BJ (cell line): Measurements from ENCODE around the gene OR1N1. TPM values are rescaled to one million over a fixed set of nuclear protein-coding genes. Genes with fewer than 3 reads are reported as not detected.

Experiments used
- CTCF ChIA-PET: fragments of 350-600 bp; formaldehyde crosslinking; extraction: SDS; loops from one replicate; lab custom pipeline; 2021; ENCODE audit warnings: antibody characterized with exemption, inconsistent platforms; lab: Yijun Ruan, JAX
- POLR2A ChIA-PET: fragments of 300-600 bp; sonication (Branson Sonifier 250); formaldehyde crosslinking; extraction: SDS; loops from one replicate; lab custom pipeline; 2021; ENCODE audit warnings: antibody characterized with exemption; lab: Charles Lee
- DNase-seq: peaks from one replicate; pipeline ENCODE4 v3.0.0-alpha.2; 2011; ENCODE audit warnings: low read depth
- H3K27me3 ChIP-seq: 2 replicates; pipeline ENCODE4 v1.6.0; 2011; ENCODE audit warnings: low read length; ENCODE audit not compliant: control insufficient read depth, insufficient read depth
- H3K36me3 ChIP-seq: 2 replicates; pipeline ENCODE4 v1.5.1; 2011; ENCODE audit warnings: low read length; ENCODE audit not compliant: control insufficient read depth, insufficient read depth
- H3K4me3 ChIP-seq: 2 replicates; pipeline ENCODE4 v1.5.1; 2011; ENCODE audit warnings: low read depth, mild to moderate bottlenecking, control low read depth, low read length
- CTCF ChIP-seq: IDR thresholded peaks from 2 replicates; pipeline ENCODE4 v1.5.1; 2011; ENCODE audit warnings: low read depth, mild to moderate bottlenecking, control low read depth, inconsistent platforms, low read length, moderate library complexity; ENCODE audit not compliant: insufficient read depth
- polyA plus RNA-seq: library from polyadenylated mRNA; depleted of rRNA; stranded (reverse); fragments of >200 nt; gene quantifications from 2 replicates; pipeline ENCODE4 v1.2.3, GENCODE V29; 2011

Gene OR1N1
- polyA plus RNA-seq, 1 experiment = not detected

- Histone ChIP-seq H3K4me3 (no peak overlapping the region), H3K36me3 (no peaks in the 10 kb centered on the region), H3K27me3 (no peaks in the 10 kb centered on the region)
- TF ChIP-seq CTCF = no peak
- POLR2A ChIA-PET = no interaction called here
- no peak for DNase-seq
- CTCF ChIA-PET = interaction anchor here (1.4 to 1.5 kb wide), 2 partner anchors 10 to 18 kb away, joined by 3 to 4 read pairs; no protein-coding TSS in a partner anchor
Measured at GRCh38 chr9:122526602-122527001, 491 bp downstream of the OR1N1 start.

GRCh38 chr9:122519376-122519775 is 7.7 kb downstream of the OR1N1 start:
- Histone ChIP-seq H3K4me3 (no peak overlapping the region), H3K36me3 (no peaks in the 10 kb centered on the region), H3K27me3 (no peaks in the 10 kb centered on the region; the same call in 1 of the 2 replicates)
- DNase-seq = no peak
- ChIA-PET POLR2A (no interaction called here), CTCF (interaction anchor here (0.7 kb wide), 1 partner anchor 162 kb away, joined by 3 read pairs; no protein-coding TSS in a partner anchor)
- no peak for TF ChIP-seq CTCF

DNA sequence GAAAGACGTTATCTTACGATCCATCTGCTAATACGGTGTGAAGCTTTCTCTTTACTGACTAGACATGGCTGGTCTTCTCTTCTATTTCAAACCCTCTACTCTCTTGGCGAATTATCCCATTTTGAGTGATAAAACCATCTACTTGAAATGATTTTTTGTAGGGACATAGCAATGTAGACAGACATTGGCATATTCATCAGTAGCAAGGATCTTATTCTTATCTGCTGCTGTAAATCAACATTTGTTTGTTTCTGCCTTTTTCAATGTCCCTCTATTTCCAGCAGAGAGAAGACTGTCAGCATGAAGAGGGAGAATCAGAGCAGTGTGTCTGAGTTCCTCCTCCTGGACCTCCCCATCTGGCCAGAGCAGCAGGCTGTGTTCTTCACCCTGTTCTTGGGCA is 8.3 kb downstream of the OR1N1 start, which contains the start of gene OR1J4:
Gene OR1J4 (plus strand): TSS at position 301 of the 400 bp plus-strand sequence. CDS start 0 bp downstream, at position 301.
- DNase-seq = no peak
- H3K27me3 ChIP-seq = no peaks in the 10 kb centered on the region; the same call in 1 of the 2 replicates
- no peak within 1 kb of the TSS for H3K4me3 ChIP-seq
- H3K36me3 ChIP-seq = no peaks in the 10 kb centered on the region
- POLR2A ChIA-PET = no interaction called here
- TF ChIP-seq CTCF = no peak
- CTCF ChIA-PET = no interaction called here

DNA sequence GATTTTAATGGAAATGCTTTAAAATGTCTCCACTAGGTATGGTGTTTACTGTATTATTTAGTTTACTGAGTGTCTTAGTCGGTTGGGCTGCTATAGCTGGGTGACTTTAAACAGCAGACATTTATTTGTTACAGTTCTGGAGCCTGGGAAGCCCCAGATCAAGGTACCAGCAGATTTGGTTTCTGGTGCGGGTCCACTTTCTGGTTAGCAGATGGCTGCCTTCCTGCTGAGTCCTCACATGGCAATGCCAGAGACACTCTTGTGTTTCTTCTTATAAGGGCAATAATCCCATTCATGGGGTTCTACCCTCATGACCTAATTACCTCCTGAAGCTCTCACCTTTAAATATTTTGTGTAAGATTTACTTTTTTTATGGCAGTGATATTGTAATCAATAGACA is 8.9 kb downstream of the OR1N1 start:
- Histone ChIP-seq H3K36me3 (no peaks in the 10 kb centered on the region), H3K27me3 (no peaks in the 10 kb centered on the region; the same call in 1 of the 2 replicates), H3K4me3 (no peak overlapping the region)
- no peak for TF ChIP-seq CTCF
- CTCF ChIA-PET = no interaction called here
- no peak for DNase-seq
- POLR2A ChIA-PET = no interaction called here

- POLR2A ChIA-PET = no interaction called here
- no peaks in the 10 kb centered on the region for H3K36me3 ChIP-seq
- no peak within 1 kb of the TSS for H3K4me3 ChIP-seq
- DNase-seq = no peak
- H3K27me3 ChIP-seq = no peaks in the 10 kb centered on the region; the same call in 1 of the 2 replicates
- TF ChIP-seq CTCF = no peak
- CTCF ChIA-PET = no interaction called here
Measured at GRCh38 chr9:122510502-122510901, 16.6 kb downstream of the OR1N1 start, which contains the start of gene OR1J2. TSS of gene OR1J2 (plus strand) at chr9:122510802. CDS start at chr9:122510802, 0 bp downstream.
